Measurements from ENCODE around the gene COL10A1. TPM values are rescaled to one million over a fixed set of nuclear protein-coding genes. Genes with fewer than 3 reads are reported as not detected.

Gene COL10A1
- total RNA-seq, 3 donors from 2014 or later = 0.29 TPM; not detected in 2

GRCh38 chr6:116087437-116088027, 38.4 kb downstream of the COL10A1 start:
- Histone ChIP-seq H3K9me3 (no peaks in the 10 kb centered on the region), H3K27ac (no peak overlapping the region), H3K27me3 (no peaks in the 10 kb centered on the region), H3K36me3 (no peaks in the 10 kb centered on the region), H3K4me1 (no peaks in the 10 kb centered on the region), H3K4me3 (no peak overlapping the region)
- no peak for DNase-seq (ENCODE audit: low spot score in 2 of 2)
- intact Hi-C loops (cut with DNase I; ENCODE audit: low total_unique reads) = no loop called here
- no peak for TF ChIP-seq CTCF (IDR thresholded peaks at IDR 0.05)
- TF ChIP-seq POLR2A (IDR thresholded peaks at IDR 0.05) = no peak
- no peak for TF ChIP-seq POLR2AphosphoS5 (IDR thresholded peaks at IDR 0.05)

GRCh38 chr6:116084284-116084683, 41.6 kb downstream of the COL10A1 start:
- no peak overlapping the region for H3K27ac ChIP-seq
- intact Hi-C loops (cut with DNase I; ENCODE audit: low total_unique reads) = no loop called here

GRCh38 chr6:116083052-116083451, 42.9 kb downstream of the COL10A1 start:
- Histone ChIP-seq H3K9me3 (no peaks in the 10 kb centered on the region), H3K4me3 (no peak overlapping the region), H3K27me3 (no peaks in the 10 kb centered on the region), H3K4me1 (no peaks in the 10 kb centered on the region), H3K36me3 (no peaks in the 10 kb centered on the region), H3K27ac (no peak overlapping the region)
- TF ChIP-seq CTCF (IDR thresholded peaks at IDR 0.05) (no peak), POLR2AphosphoS5 (IDR thresholded peaks at IDR 0.05) (no peak), POLR2A (IDR thresholded peaks at IDR 0.05) (no peak)
- DNase-seq (ENCODE audit: low spot score in 2 of 2) = no peak
- intact Hi-C loops (cut with DNase I; ENCODE audit: low total_unique reads) = no loop called here

More at GRCh38 chr6:116084284-116084683, 41.6 kb downstream of the COL10A1 start:
- DNase-seq (ENCODE audit: low spot score in 2 of 2) = no peak
- Histone ChIP-seq H3K4me3 (no peak overlapping the region), H3K27me3 (no peaks in the 10 kb centered on the region), H3K36me3 (no peaks in the 10 kb centered on the region), H3K4me1 (no peaks in the 10 kb centered on the region), H3K9me3 (no peaks in the 10 kb centered on the region)
- TF ChIP-seq POLR2A (IDR thresholded peaks at IDR 0.05) (no peak), POLR2AphosphoS5 (IDR thresholded peaks at IDR 0.05) (no peak), CTCF (IDR thresholded peaks at IDR 0.05) (no peak)

- H3K27me3 ChIP-seq = no peaks in the 10 kb centered on the region
- H3K9me3 ChIP-seq = no peaks in the 10 kb centered on the region
- TF ChIP-seq POLR2AphosphoS5 (IDR thresholded peaks at IDR 0.05) = no peak
- no peak for TF ChIP-seq POLR2A (IDR thresholded peaks at IDR 0.05)
- TF ChIP-seq CTCF (IDR thresholded peaks at IDR 0.05) = no peak
- intact Hi-C loops (cut with DNase I; ENCODE audit: low total_unique reads) = no loop called here
- H3K27ac ChIP-seq = no peak overlapping the region
- no peaks in the 10 kb centered on the region for H3K4me1 ChIP-seq
- no peak for DNase-seq (ENCODE audit: low spot score in 2 of 2)
- no peak overlapping the region for H3K4me3 ChIP-seq
- H3K36me3 ChIP-seq = no peaks in the 10 kb centered on the region
Observed at GRCh38 chr6:116078945-116079344, 47.0 kb downstream of the COL10A1 start.

DNA sequence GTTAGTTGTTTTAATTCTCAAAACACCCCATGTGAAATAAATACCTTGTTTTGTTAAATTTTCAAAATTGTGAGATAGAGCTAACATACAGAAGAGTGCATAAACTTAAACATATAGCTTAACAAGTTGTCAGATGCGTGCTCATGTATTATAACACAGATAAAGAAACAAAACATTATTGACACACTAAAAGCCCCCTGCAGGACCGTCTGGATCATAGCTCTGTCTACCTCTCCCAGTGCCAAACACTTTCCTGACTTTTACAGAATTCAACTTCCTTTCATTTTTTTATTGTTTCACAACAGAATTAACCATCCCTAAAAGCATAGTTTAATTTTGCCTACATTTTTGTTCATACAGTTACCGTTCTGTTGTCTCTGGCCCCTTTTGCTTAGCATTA, 47.4 kb downstream of the COL10A1 start:
- Histone ChIP-seq H3K27me3 (no peaks in the 10 kb centered on the region), H3K36me3 (no peaks in the 10 kb centered on the region), H3K27ac (no peak overlapping the region), H3K4me1 (no peaks in the 10 kb centered on the region), H3K4me3 (no peak overlapping the region), H3K9me3 (no peaks in the 10 kb centered on the region)
- no peak for TF ChIP-seq POLR2AphosphoS5 (IDR thresholded peaks at IDR 0.05)
- TF ChIP-seq CTCF (IDR thresholded peaks at IDR 0.05) = no peak
- TF ChIP-seq POLR2A (IDR thresholded peaks at IDR 0.05) = no peak
- DNase-seq (ENCODE audit: low spot score in 2 of 2) = no peak
- intact Hi-C loops (cut with DNase I; ENCODE audit: low total_unique reads) = no loop called here

Data from breast epithelium (tissue), 4 donors.